Measurements from ENCODE around the gene RNF223. TPM values are rescaled to one million over a fixed set of nuclear protein-coding genes. Genes with fewer than 3 reads are reported as not detected.

The RNF223 gene
- total RNA-seq, 4 donors from 2014 or later = not detected

DNA sequence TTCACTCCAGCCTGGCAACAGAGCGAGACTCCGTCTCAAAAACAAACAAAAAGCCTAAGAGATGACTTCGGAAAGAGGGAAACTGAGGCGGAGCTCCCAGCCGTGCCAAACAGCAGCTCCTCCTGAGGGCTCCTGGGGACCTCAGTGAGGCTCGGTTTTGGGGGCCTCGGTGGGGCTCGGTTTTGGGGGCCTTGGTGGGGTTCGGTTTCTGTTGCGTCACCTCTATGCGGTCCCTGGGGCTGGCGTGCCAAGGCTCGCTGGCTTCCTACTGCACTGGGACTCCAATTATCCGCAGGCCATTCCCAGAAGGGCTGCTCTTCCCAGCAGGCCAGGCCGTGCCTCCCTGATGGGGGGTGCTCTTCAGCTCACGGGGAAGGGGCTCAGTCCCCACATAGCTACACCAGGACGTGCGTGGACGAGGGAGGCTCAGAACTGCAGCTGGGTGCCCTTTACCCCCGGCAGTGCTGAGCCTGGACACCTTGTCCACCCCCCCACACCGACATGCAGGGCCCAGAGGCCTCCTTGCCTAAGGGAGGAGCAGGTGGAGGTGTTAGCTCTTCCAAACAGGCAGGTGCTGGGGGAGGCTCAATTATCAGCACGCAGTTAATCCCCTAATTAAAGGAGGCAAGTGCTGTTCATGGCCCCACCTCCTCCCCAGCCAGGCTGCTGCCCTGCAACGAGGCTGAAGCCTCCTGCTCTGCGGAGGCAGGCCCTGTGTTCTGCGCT lies 46.9 kb upstream of the RNF223 start:
- H3K27ac ChIP-seq = no peak overlapping the region
- H3K27me3 ChIP-seq = no peaks in the 10 kb centered on the region
- TF ChIP-seq POLR2A (IDR thresholded peaks at IDR 0.05) = no peak
- TF ChIP-seq, protein P1, sequence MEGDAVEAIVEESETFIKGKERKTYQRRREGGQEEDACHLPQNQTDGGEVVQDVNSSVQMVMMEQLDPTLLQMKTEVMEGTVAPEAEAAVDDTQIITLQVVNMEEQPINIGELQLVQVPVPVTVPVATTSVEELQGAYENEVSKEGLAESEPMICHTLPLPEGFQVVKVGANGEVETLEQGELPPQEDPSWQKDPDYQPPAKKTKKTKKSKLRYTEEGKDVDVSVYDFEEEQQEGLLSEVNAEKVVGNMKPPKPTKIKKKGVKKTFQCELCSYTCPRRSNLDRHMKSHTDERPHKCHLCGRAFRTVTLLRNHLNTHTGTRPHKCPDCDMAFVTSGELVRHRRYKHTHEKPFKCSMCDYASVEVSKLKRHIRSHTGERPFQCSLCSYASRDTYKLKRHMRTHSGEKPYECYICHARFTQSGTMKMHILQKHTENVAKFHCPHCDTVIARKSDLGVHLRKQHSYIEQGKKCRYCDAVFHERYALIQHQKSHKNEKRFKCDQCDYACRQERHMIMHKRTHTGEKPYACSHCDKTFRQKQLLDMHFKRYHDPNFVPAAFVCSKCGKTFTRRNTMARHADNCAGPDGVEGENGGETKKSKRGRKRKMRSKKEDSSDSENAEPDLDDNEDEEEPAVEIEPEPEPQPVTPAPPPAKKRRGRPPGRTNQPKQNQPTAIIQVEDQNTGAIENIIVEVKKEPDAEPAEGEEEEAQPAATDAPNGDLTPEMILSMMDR (IDR thresholded peaks at IDR 0.05) = no peak
- no peak overlapping the region for H3K4me3 ChIP-seq
- no peaks in the 10 kb centered on the region for H3K36me3 ChIP-seq
- DNase-seq = no peak
- intact Hi-C loops (cut with DNase I; ENCODE audit: low total_unique reads) = no loop called here
- no peaks in the 10 kb centered on the region for H3K9me3 ChIP-seq
- peaks cover 0 to 3% of the 10 kb centered on the region in 2 donors for H3K4me1 ChIP-seq

DNA sequence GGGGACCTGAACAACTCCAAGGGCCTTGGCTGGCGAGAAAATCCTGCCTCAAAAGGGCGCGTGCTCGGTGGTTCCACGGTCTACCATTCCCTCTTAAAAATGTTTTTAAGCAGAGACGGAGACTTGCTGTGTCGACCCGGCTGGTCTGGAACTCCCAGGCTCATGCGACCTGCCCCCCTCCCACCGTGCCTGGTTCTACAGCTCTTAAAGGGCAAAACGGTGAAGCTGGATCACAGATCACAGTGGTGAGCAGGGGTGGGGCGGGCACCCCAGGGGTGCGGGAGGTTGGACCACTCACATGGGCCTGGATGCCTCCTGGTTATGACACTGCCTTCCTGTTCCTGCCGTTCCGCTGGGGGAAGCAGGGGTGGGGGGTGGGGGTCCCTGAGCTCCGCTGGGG lies 46.0 kb upstream of the RNF223 start:
- no peak for TF ChIP-seq POLR2A (IDR thresholded peaks at IDR 0.05)
- TF ChIP-seq, protein P1 (IDR thresholded peaks at IDR 0.05) = no peak
- DNase-seq = no peak
- intact Hi-C loops (cut with DNase I; ENCODE audit: low total_unique reads) = no loop called here
- Histone ChIP-seq H3K9me3 (no peaks in the 10 kb centered on the region), H3K4me1 (peaks cover under 1 to 3% of the 10 kb centered on the region in 2 donors), H3K36me3 (no peaks in the 10 kb centered on the region), H3K27ac (no peak overlapping the region), H3K27me3 (no peaks in the 10 kb centered on the region), H3K4me3 (no peak overlapping the region)

DNA sequence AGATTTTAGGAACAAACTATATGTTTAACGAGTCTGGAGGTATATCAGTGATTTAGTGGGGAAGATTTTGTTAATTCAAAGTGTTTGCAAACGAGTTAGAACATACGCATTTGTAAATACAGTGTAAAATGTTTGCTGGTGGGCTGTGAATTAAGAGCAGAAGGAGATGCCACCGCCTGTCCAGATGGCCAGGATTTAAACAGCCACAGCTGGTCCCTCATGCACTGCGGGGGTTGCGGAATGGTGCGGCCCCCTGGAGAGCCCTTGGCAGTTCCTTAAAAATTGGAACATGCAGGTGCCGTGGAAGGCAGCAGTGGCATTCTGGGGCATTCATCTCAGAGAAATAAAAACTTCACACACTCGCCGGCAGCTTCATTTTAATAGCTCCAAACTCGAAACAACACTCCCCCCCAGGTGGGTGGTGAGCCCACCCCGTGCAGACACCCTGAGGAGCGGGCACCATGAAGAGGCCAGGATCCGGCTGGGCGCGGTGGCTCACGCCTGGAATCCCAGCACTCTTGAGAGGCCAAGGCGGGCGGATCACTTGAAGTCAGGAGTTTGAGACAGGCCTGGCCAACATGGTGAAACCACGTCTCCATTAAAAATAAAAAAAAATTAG lies 45.3 kb upstream of the RNF223 start:
- DNase-seq = no peak
- TF ChIP-seq POLR2A (IDR thresholded peaks at IDR 0.05) = no peak
- TF ChIP-seq, protein P1 (IDR thresholded peaks at IDR 0.05) = no peak
- Histone ChIP-seq H3K4me3 (no peak overlapping the region), H3K27me3 (no peaks in the 10 kb centered on the region), H3K36me3 (no peaks in the 10 kb centered on the region), H3K27ac (no peak overlapping the region), H3K4me1 (peaks cover 3 to 6% of the 10 kb centered on the region in 2 donors), H3K9me3 (no peaks in the 10 kb centered on the region)
- intact Hi-C loops (cut with DNase I; ENCODE audit: low total_unique reads) = no loop called here

DNA sequence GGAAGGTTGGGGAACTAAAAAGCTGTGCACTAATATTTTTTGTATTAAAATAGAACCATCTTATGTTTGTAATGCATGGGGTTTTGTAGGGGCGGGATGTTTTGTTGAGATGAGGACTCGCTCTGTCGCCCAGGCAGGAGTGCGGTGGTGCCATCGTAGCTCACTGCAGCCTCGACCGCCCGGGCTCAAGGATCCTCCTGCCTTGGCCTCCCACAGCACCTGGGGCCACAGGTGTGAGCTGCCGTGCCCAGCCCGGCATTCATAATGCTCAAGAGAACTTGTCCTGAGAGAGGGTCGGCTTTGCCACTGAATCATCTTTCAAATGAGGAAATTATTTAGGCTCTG lies 44.7 kb upstream of the RNF223 start:
- no peak for DNase-seq
- H3K4me3 ChIP-seq = no peak overlapping the region
- intact Hi-C loops (cut with DNase I; ENCODE audit: low total_unique reads) = no loop called here
- peaks cover 3 to 6% of the 10 kb centered on the region in 2 donors for H3K4me1 ChIP-seq
- no peaks in the 10 kb centered on the region for H3K9me3 ChIP-seq
- no peaks in the 10 kb centered on the region for H3K27me3 ChIP-seq
- no peaks in the 10 kb centered on the region for H3K36me3 ChIP-seq
- no peak overlapping the region for H3K27ac ChIP-seq
- no peak for TF ChIP-seq POLR2A (IDR thresholded peaks at IDR 0.05)
- TF ChIP-seq, protein P1 (IDR thresholded peaks at IDR 0.05) = no peak
